Bladder microvascular endothelial cell (primary cell): ENCODE results near the gene APOC3. TPM values are rescaled to one million over a fixed set of nuclear protein-coding genes. Genes with fewer than 3 reads are reported as not detected.

Experiments
- total RNA-seq: library from RNA; depleted of rRNA; stranded (reverse); fragments of >200 nt; gene quantifications from 2 replicates; pipeline ENCODE4 v1.2.3, GENCODE V29; 2014

APOC3 gene
- total RNA-seq: not detected in 2 replicates

GRCh38 chr11:116829525-116830183 lies at the start of gene APOC3:
TSS of gene APOC3 (plus strand) at chr11:116829907. CDS start at chr11:116830583, 676 bp downstream.

GRCh38 chr11:116787786-116788486 lies 41.8 kb upstream of the APOC3 start, which contains the start of gene ZPR1:
TSS of gene ZPR1 (minus strand) at chr11:116788023. CDS start at chr11:116787990, 33 bp downstream.

GRCh38 chr11:116791813-116792143 lies 37.9 kb upstream of the APOC3 start, which contains the start of gene APOA5:
TSS of gene APOA5 (minus strand) at chr11:116791879. CDS start at chr11:116791860, 19 bp downstream.

GRCh38 chr11:116823031-116823843 lies 6.5 kb upstream of the APOC3 start, which contains the start of gene APOA4:
TSS of gene APOA4 (minus strand) at chr11:116823304. CDS start at chr11:116823191, 113 bp downstream.

GRCh38 chr11:116837231-116838091 lies 7.8 kb downstream of the APOC3 start, which contains the start of gene APOA1:
TSS of gene APOA1 (minus strand) at chr11:116837622. CDS start at chr11:116837387, 235 bp downstream.

Other genes starting within 250 kb of the APOC3 start
- gene BUD13, start 56.9 kb upstream of the APOC3 start, total RNA-seq: 13.9 and 15.3 TPM in 2 replicates
- gene ZPR1, start 41.9 kb upstream of the APOC3 start, total RNA-seq: 15.2 and 42.2 TPM in 2 replicates
- not detected in 2 replicates for gene APOA5, start 38.0 kb upstream of the APOC3 start, total RNA-seq
- gene APOA4, start 6.6 kb upstream of the APOC3 start, total RNA-seq: not detected in 2 replicates
- not detected in 2 replicates for gene APOA1, start 7.7 kb downstream of the APOC3 start, total RNA-seq